ENCODE data around the gene ACLY. TPM values are rescaled to one million over a fixed set of nuclear protein-coding genes. Genes with fewer than 3 reads are reported as not detected.

Gene ACLY
- total RNA-seq, 1 experiment from 2014 or later, result 67.7 TPM

GRCh38 chr17:41901646-41902045 lies 17.1 kb downstream of the ACLY start:
- TF ChIP-seq CTCF (IDR thresholded peaks at IDR 0.05; ENCODE audit: unreplicated experiment), result no peak
- Mint-ChIP-seq H3K4me1 (ENCODE audit: insufficient read depth, unreplicated experiment) (peaks cover 1% of the 10 kb centered on the region), H3K27ac (ENCODE audit: low read depth, unreplicated experiment) (no peak overlapping the region), H3K27me3 (ENCODE audit: insufficient read depth, unreplicated experiment) (no peaks in the 10 kb centered on the region), H3K9me3 (ENCODE audit: unreplicated experiment) (no peaks in the 10 kb centered on the region), H3K36me3 (ENCODE audit: insufficient read depth, unreplicated experiment) (peaks cover 82% of the 10 kb centered on the region), H3K4me3 (ENCODE audit: unreplicated experiment) (no peak overlapping the region)
- ChIA-PET POLR2A (no interaction called here), CTCF (interaction anchor here (0.9 kb wide), 1 partner anchor 13 kb away, joined by 4 read pairs; no protein-coding TSS in a partner anchor)
- intact Hi-C loops (cut with micrococcal nuclease), result no loop called here
- BruUV-seq (replicated peaks), result no TSS peak
- no peak for DNase-seq (ENCODE audit: unreplicated experiment)

DNA sequence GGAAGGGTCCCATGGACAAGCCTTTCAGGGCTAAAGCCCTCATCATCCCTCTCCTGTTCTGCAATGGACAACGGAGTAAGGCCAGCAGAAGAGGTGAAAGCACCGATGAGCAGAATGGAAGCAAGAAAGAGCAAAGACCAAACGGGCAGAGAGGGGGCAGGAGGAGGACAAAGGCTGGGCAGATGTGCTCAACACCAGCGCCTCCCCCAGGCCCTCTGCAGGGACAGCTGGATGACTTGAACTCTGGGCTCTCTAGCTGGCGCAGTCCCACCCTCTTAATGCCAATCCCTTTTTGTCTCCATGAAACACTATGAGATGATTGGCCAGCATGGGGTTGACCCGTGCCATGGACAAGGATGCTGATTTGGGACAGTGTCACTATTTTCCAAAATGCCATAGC lies 22.0 kb downstream of the ACLY start:
- POLR2A ChIA-PET, result no interaction called here
- Mint-ChIP-seq H3K27me3 (ENCODE audit: insufficient read depth, unreplicated experiment) (no peaks in the 10 kb centered on the region), H3K36me3 (ENCODE audit: insufficient read depth, unreplicated experiment) (peaks cover 90% of the 10 kb centered on the region), H3K27ac (ENCODE audit: low read depth, unreplicated experiment) (peak overlapping the region; percentile 23), H3K4me1 (ENCODE audit: insufficient read depth, unreplicated experiment) (no peaks in the 10 kb centered on the region), H3K9me3 (ENCODE audit: unreplicated experiment) (no peaks in the 10 kb centered on the region), H3K4me3 (ENCODE audit: unreplicated experiment) (no peak overlapping the region)
- no peak for TF ChIP-seq CTCF (IDR thresholded peaks at IDR 0.05; ENCODE audit: unreplicated experiment)
- no TSS peak for BruUV-seq (replicated peaks)
- CTCF ChIA-PET, result no interaction called here
- no peak for DNase-seq (ENCODE audit: unreplicated experiment)
- intact Hi-C loops (cut with micrococcal nuclease), result no loop called here

DNA sequence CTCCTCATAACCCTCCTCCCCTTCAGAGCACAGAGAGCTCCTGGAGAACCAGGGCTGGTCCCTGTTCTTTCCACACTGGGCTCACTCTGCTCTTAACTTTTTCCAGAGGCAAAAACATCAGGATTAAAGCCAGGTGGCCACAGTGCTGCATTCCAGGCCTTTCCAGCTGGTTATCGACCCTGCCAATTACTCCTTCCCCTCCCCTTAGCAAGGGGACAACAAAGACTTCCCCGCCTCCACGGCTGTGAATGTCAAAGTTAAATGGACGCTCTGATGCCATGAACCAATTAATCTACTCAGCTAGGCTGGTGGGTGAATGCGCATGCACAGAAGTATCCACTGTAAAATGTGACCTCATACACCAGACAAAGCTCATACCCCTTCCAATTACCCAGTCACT lies 23.1 kb downstream of the ACLY start:
- no TSS peak for BruUV-seq (replicated peaks)
- ChIA-PET CTCF (interaction anchor here (0.6 kb wide), 1 partner anchor 44 kb away, joined by 3 read pairs; no protein-coding TSS in a partner anchor), POLR2A (interaction anchor here (0.6 to 1.1 kb wide), 2 partner anchors 11 to 17 kb away, joined by 3 to 6 read pairs; no protein-coding TSS in a partner anchor)
- Mint-ChIP-seq H3K36me3 (ENCODE audit: insufficient read depth, unreplicated experiment) (peaks cover 80% of the 10 kb centered on the region), H3K9me3 (ENCODE audit: unreplicated experiment) (no peaks in the 10 kb centered on the region), H3K4me1 (ENCODE audit: insufficient read depth, unreplicated experiment) (no peaks in the 10 kb centered on the region), H3K27me3 (ENCODE audit: insufficient read depth, unreplicated experiment) (no peaks in the 10 kb centered on the region), H3K27ac (ENCODE audit: low read depth, unreplicated experiment) (peak overlapping the region; percentile 4), H3K4me3 (ENCODE audit: unreplicated experiment) (no peak overlapping the region)
- no peak for TF ChIP-seq CTCF (IDR thresholded peaks at IDR 0.05; ENCODE audit: unreplicated experiment)
- DNase-seq (ENCODE audit: unreplicated experiment), result no peak
- intact Hi-C loops (cut with micrococcal nuclease), result no loop called here

- no peaks in the 10 kb centered on the region for H3K27me3 Mint-ChIP-seq (ENCODE audit: insufficient read depth, unreplicated experiment)
- POLR2A ChIA-PET, result interaction anchor here (0.6 to 1.1 kb wide), 2 partner anchors 18 to 31 kb away, joined by 3 read pairs; no protein-coding TSS in a partner anchor
- no peaks in the 10 kb centered on the region for H3K9me3 Mint-ChIP-seq (ENCODE audit: unreplicated experiment)
- no peak for DNase-seq (ENCODE audit: unreplicated experiment)
- no TSS peak for BruUV-seq (replicated peaks)
- peaks cover 79% of the 10 kb centered on the region for H3K36me3 Mint-ChIP-seq (ENCODE audit: insufficient read depth, unreplicated experiment)
- no peak overlapping the region for H3K4me3 Mint-ChIP-seq (ENCODE audit: unreplicated experiment)
- no peak for TF ChIP-seq CTCF (IDR thresholded peaks at IDR 0.05; ENCODE audit: unreplicated experiment)
- no peak overlapping the region for H3K27ac Mint-ChIP-seq (ENCODE audit: low read depth, unreplicated experiment)
- CTCF ChIA-PET, result interaction anchor here (0.6 kb wide), 1 partner anchor 1305 kb away, joined by 3 read pairs; no protein-coding TSS in a partner anchor
- no peaks in the 10 kb centered on the region for H3K4me1 Mint-ChIP-seq (ENCODE audit: insufficient read depth, unreplicated experiment)
- intact Hi-C loops (cut with micrococcal nuclease), result no loop called here
These were observed 23.9 kb downstream of the ACLY start for GRCh38 chr17:41894791-41895331.

All from MCF 10A (cell line).